Naive thymus-derived CD8-positive, alpha-beta T cell (primary cell): ENCODE measurements around the gene PALM3. TPM values are rescaled to one million over a fixed set of nuclear protein-coding genes. Genes with fewer than 3 reads are reported as not detected.

ENCODE experiments used
- ATAC-seq, 2 donors: fragments of 150-1000 bp; cut with Tn5 transposase in 1 of 2; sonication (Bioruptor Pico), chemical (Tn5 transposase) in 1 of 2; 1 replicate in 1 of 2; 2 replicates in 1 of 2; pipeline ENCODE4 v1.10.0; 2021; ENCODE audit warnings: mild to moderate bottlenecking in 2 of 2, moderate library complexity in 2 of 2
- POLR2A ChIA-PET: fragments of 350-600 bp; sonication (Branson Sonifier 250); formaldehyde crosslinking; loops from one replicate; lab custom pipeline; 2021; ENCODE audit warnings: antibody characterized with exemption; lab: Charles Lee
- DNase-seq, 10 donors: peaks; one replicate each; pipeline versions ENCODE4 v3.0.0 to v3.0.0-alpha.2; 2020 to 2022
- H3K27ac Mint-ChIP-seq, 10 donors: one replicate each; pipeline ENCODE4 v1.8.0; 2020 to 2022; ENCODE audit warnings: mild to moderate bottlenecking in 10 of 10, mixed read lengths in 10 of 10, moderate library complexity in 4 of 10, inconsistent platforms in 1 of 10
- H3K27me3 Mint-ChIP-seq, 5 donors: one replicate each; pipeline ENCODE4 v1.8.0; 2021 to 2022; ENCODE audit warnings: mixed read lengths in 5 of 5
- H3K36me3 Mint-ChIP-seq, 3 donors: one replicate each; pipeline ENCODE4 v1.8.0; 2020 to 2022; ENCODE audit warnings: mixed read lengths in 3 of 3, mild to moderate bottlenecking in 2 of 3, inconsistent platforms in 1 of 3
- H3K4me1 Mint-ChIP-seq, 4 donors: one replicate each; pipeline ENCODE4 v1.8.0; 2021 to 2022; ENCODE audit warnings: mixed read lengths in 4 of 4
- H3K4me3 Mint-ChIP-seq, 10 donors: one replicate each; pipeline ENCODE4 v1.8.0; 2020 to 2022; ENCODE audit warnings: mild to moderate bottlenecking in 10 of 10, mixed read lengths in 10 of 10, moderate library complexity in 6 of 10, inconsistent platforms in 1 of 10
- H3K9me3 Mint-ChIP-seq, 9 donors: one replicate each; pipeline ENCODE4 v1.8.0; 2020 to 2022; ENCODE audit warnings: mixed read lengths in 9 of 9, mild to moderate bottlenecking in 3 of 9, inconsistent platforms in 1 of 9, moderate library complexity in 1 of 9
- polyA plus RNA-seq, 3 donors: library from polyadenylated mRNA; unstranded; fragments of 300-500 nt; fragmentation: Illumina TruSeq; gene quantifications; one replicate each; pipeline ENCODE4 v1.2.3, GENCODE V29; 2021
- total RNA-seq, 8 experiments: library from RNA in 2 of 8; stranded (reverse) in 2 of 8; gene quantifications; one replicate each; pipeline ENCODE4 v1.2.3 and lab custom pipeline; 2021 to 2026

PALM3 gene
- total and polyA plus RNA-seq, 5 experiments from 2014 or later = 0.13 TPM; not detected in 4

DNA sequence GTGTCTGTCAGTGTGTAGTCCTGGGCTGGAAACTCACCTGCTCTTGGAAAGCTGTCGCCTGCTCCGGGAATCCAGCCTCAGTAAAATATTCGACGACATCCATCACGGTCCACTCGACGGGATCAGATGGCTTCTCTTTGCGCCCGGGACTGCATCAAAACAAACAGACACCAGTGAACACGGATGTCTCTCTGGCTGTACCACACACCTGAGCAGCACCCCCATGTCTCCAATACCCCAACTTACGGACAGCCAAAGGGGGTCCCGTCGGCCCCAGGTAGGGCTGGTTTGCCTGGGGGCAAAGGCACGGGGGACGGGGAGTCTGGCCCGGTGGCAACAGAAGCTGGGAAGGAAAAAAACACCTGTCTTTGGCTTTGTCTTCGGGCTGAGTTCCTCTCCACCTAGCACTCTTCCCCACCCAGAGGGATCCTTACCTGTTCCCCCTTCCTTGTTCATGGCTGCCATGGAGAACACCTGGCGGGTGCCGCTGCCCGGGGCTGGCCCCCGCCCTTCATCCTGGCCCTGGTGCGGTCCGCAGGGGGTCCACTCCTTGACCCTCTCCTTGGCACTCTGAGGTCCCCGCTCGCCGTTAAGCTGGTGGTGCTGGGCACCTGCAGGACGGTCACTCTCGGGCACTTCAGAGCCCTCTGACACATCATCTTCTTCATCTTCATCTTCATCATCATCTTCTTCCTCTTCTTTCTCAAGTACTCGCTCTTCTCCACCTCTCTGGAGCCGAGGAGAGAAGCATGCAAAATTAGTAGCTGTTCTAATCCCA lies 26.9 kb upstream of the PALM3 start:
- Mint-ChIP-seq H3K4me3 (peak overlapping the region; percentile 66 to 94 (median 86)), H3K27ac (peak overlapping the region in 9 of 10 donors; percentile 41 to 93 (median 90)), H3K4me1 (peaks cover 16 to 26% (median 18%) of the 10 kb centered on the region in 4 donors), H3K27me3 (peaks cover 0 to 2% (median 0%) of the 10 kb centered on the region in 5 donors), H3K36me3 (peaks cover 4 to 16% (median 11%) of the 10 kb centered on the region in 3 donors), H3K9me3 (peaks cover 0 to 11% (median 0%) of the 10 kb centered on the region in 9 donors)
- no peak for DNase-seq
- no peak for ATAC-seq
- POLR2A ChIA-PET = interaction anchor here (0.9 to 2.1 kb wide), 7 partner anchors 13 to 207 kb away, joined by 3 to 9 read pairs (median 3); partner anchors contain the start of genes ASF1B, IL27RA and PRKACA

DNA sequence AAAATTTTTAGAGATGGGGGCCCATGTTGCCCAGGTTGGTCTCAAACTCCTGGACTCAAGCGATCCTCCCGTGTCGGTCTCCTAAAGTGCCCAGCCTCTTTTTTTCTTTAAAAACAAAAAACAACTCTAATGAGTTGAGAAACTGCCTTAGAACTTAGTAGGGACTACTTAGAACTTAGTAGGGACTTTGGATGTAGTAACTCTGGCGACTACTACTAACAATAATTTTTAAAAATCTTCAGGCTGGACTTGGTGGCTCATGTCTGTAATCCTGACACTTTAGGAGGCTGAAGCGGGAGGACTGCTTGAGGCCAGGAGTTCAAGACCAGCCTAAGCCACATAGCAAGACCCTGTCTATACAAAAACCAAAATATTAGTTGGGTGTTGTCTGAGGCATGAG lies 24.2 kb upstream of the PALM3 start:
- no peak for ATAC-seq
- no peaks in the 10 kb centered on the region for H3K9me3 Mint-ChIP-seq
- POLR2A ChIA-PET = interaction anchor here (1.2 kb wide), 1 partner anchor 30 kb away, joined by 3 read pairs; no protein-coding TSS in a partner anchor
- H3K4me1 Mint-ChIP-seq = peaks cover 12 to 27% (median 18%) of the 10 kb centered on the region in 4 donors
- peaks cover 1 to 16% (median 4%) of the 10 kb centered on the region in 3 donors for H3K36me3 Mint-ChIP-seq
- no peak overlapping the region for H3K27ac Mint-ChIP-seq
- no peak overlapping the region for H3K4me3 Mint-ChIP-seq
- no peaks in the 10 kb centered on the region for H3K27me3 Mint-ChIP-seq
- DNase-seq = no peak

DNA sequence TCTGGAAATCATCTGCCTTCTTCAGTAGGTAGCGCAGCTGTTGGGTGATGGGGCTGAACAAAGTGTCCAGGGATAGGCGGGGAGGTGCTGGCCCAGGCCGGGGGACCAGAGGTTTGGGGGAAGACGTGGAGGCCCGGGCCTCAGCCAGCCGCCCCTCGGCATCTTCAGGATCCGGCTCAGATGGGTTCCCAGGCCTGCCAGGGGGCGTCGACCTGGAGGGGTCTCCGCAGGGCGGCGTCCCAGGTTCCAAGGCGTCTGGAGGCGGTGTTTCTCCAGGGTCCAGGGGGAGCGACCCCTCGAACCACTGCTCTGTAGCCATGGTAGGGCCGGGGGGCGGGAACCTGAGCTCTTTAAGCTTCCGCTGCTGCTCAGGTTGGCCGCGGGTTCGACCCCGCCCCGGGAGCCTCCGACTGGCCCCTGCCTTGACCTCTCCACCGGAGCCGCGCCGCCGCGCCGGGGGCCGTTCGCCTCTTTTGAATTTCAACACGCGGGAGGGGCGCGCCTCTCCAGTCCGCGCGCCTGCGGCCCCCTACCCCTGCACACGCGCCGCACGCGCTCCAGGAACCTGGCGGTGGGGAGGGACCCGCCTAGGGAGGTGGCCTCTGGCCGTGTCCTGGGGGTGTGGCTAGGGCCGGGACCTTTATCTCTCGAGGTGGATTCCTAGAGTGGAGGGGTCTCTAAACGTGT lies 23.6 kb upstream of the PALM3 start, which contains the start of gene C19orf67:
TSS of gene C19orf67 (minus strand) at position 475 of the 687 bp plus-strand sequence. CDS start at position 319, 156 bp downstream.
- Mint-ChIP-seq H3K27me3 (no peaks in the 10 kb centered on the region), H3K4me3 (peak within 1 kb of the TSS in 1 of 10 donors; percentile 71), H3K9me3 (no peaks in the 10 kb centered on the region), H3K36me3 (peaks cover 1 to 16% (median 4%) of the 10 kb centered on the region in 3 donors), H3K4me1 (peaks cover 13 to 33% (median 21%) of the 10 kb centered on the region in 4 donors), H3K27ac (peak within 1 kb of the TSS in 2 of 10 donors; percentile 43 to 86)
- ATAC-seq (no peak), DNase-seq (no peak)
- POLR2A ChIA-PET = no interaction called here

DNA sequence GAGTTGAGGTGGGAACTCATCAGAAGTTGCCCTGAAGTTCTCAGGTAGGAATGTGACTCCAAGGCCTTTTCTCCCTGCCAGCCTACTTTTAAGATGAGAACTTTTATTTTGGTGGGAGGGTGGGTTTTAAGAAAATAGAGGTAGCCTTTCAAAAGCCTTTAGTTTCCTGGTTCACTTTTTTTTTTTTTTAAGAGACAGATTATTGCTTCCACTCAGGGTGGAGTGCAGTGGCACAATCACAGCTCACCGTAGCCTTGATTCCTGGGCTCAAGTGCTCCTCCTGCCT lies 20.7 kb upstream of the PALM3 start:
- H3K9me3 Mint-ChIP-seq = no peaks in the 10 kb centered on the region
- ATAC-seq = no peak
- H3K27ac Mint-ChIP-seq = peak overlapping the region in 7 of 10 donors; percentile 8 to 90 (median 50)
- no peak for DNase-seq
- H3K4me1 Mint-ChIP-seq = peaks cover 8 to 25% (median 19%) of the 10 kb centered on the region in 4 donors
- peaks cover 0 to 2% (median 0%) of the 10 kb centered on the region in 3 donors for H3K36me3 Mint-ChIP-seq
- POLR2A ChIA-PET = interaction anchor here (0.6 to 3.2 kb wide), 11 partner anchors 7 to 295 kb away, joined by 3 to 16 read pairs (median 8); partner anchors contain the start of genes ASF1B, IL27RA and PRKACA
- no peaks in the 10 kb centered on the region for H3K27me3 Mint-ChIP-seq
- H3K4me3 Mint-ChIP-seq = peak overlapping the region; percentile 36 to 98 (median 95)

DNA sequence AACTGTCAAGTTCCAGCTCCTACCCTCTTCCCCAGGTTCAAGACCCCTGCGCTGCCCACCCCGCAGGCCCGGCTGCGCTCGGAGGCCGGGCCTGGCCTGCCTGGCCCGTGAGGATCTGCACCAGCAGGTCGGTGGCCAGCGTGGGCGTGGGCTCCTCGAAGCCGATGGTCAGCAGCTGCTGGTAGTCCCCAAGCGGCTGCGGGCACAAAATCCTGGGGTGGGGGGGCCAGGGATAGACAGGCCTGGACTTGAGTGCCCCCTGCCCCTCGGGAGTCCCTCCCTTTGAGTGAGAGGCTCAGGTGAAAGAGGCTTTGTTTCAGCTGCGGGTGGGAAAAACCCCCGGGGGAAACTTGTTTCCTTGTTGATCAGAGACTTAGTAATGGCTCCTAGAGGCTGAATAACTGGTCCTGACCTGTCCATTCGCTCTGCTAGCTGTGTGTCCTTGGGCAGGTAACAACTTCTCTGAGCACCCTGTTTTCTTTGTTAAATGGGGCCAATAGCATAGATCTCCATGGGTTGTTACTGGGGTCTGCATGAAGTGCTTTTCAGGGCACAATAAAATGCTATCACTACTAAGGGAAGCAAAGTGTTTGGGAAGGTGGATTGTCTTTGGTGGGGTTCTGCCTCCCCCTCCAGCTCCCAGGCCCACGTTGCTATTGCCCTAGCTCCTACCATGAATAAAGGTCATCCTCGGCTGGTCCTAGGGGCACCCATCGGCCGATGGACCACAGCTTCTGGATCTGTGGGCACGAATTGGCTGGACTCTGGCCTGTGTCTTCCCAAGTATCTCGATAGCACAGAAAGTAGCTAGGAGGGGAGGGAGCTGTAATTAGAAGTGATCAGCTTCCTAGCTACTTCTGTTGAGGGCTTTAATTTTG lies 20.2 kb upstream of the PALM3 start:
- Mint-ChIP-seq H3K27ac (peak overlapping the region; percentile 74 to 99 (median 97)), H3K4me1 (peaks cover 8 to 29% (median 19%) of the 10 kb centered on the region in 4 donors), H3K4me3 (peak overlapping the region; percentile 84 to 98 (median 95)), H3K9me3 (no peaks in the 10 kb centered on the region), H3K36me3 (peaks cover 0 to 2% (median 0%) of the 10 kb centered on the region in 3 donors), H3K27me3 (no peaks in the 10 kb centered on the region)
- DNase-seq (peak in 3 of 10 donors; percentile 20 to 44 (median 29)), ATAC-seq (peak; percentile 20 to 48)
- POLR2A ChIA-PET = interaction anchor here (0.6 to 3.2 kb wide), 19 partner anchors 8 to 436 kb away, joined by 3 to 16 read pairs (median 5); partner anchors contain the start of genes ASF1B, DNAJB1, IL27RA and PRKACA

DNA sequence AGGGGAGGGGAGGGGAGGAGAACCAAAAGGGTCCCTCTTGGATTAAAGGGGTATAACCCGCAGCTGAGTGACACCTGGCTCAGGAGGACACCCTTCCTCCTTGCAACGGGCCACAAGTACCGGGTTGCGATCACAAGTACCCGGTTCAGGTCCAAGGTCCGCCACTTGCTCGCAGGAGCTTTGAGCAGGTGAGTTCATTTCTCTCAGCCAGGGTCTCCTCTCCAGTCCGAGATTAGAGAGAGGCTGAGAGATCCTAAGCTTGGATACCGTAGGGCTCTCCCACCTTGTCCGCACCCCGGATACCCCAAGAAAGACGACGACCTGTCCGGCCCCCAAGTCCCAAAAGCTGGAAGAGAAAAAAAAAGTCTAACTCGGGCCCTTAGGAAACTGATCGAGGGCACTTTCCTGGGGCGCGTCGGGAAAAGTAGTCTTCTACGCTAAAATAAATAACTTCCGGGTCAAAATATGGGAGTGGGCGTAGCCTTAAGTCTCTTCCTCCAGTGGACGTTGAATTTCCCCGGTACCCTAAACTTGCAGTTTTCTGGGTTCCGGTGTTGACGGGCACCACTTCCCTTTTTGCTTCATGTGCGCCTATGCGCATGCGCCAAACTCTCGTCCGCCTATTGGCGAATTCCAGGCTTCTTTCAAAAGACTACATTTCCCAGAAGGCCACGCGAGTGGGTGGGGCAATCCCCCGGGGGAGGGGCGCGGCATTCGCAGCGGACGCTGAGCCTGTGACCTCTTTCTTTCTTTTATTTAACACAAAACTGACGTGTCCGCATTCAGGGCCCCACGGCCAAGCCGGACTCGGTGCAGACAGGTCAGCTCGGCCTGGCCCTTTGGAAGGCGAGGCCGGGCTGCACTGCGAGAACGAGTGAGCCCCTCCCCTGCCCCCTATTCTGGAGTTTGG lies 19.3 kb upstream of the PALM3 start:
- H3K36me3 Mint-ChIP-seq = peaks cover 0 to 2% (median 0%) of the 10 kb centered on the region in 3 donors
- POLR2A ChIA-PET = interaction anchor here (0.6 to 3.2 kb wide), 26 partner anchors 9 to 437 kb away, joined by 3 to 16 read pairs (median 4); partner anchors contain the start of genes ASF1B, DCAF15, DNAJB1 and IL27RA
- peak overlapping the region; percentile 74 to 99 (median 97) for H3K27ac Mint-ChIP-seq
- H3K4me3 Mint-ChIP-seq = peak overlapping the region; percentile 84 to 98 (median 95)
- ATAC-seq (peak; percentile 93 to 96), DNase-seq (peak; percentile 96 to 100 (median 99))
- no peaks in the 10 kb centered on the region for H3K9me3 Mint-ChIP-seq
- H3K27me3 Mint-ChIP-seq = no peaks in the 10 kb centered on the region
- peaks cover 8 to 29% (median 19%) of the 10 kb centered on the region in 4 donors for H3K4me1 Mint-ChIP-seq

DNA sequence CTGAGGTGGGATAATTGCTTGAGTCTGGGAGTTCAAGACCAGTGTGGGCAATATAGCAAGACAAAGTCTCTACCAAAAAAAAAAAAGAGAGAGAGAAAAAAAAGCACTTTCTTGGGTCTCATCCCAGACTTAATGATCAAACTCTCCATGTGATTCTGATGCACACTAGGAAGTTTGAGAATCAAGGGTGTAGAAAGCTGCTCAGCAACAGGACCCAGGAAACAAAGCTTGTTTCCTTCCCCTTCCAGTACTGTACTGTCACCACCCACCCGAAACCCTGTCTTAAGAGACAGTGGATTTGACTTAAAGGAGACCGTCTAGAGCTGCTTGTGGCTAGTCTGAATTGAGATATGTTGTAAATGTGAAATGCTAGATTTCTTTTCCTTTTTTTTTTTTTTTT lies 16.5 kb upstream of the PALM3 start:
- DNase-seq (no peak), ATAC-seq (no peak)
- Mint-ChIP-seq H3K4me1 (peaks cover 12 to 46% (median 35%) of the 10 kb centered on the region in 4 donors), H3K36me3 (no peaks in the 10 kb centered on the region), H3K4me3 (peak overlapping the region in 1 of 10 donors; percentile 24), H3K9me3 (no peaks in the 10 kb centered on the region), H3K27me3 (no peaks in the 10 kb centered on the region), H3K27ac (no peak overlapping the region)
- POLR2A ChIA-PET = interaction anchor here (0.7 to 1.4 kb wide), 7 partner anchors 11 to 294 kb away, joined by 3 to 12 read pairs (median 4); partner anchors contain the start of gene ASF1B

DNA sequence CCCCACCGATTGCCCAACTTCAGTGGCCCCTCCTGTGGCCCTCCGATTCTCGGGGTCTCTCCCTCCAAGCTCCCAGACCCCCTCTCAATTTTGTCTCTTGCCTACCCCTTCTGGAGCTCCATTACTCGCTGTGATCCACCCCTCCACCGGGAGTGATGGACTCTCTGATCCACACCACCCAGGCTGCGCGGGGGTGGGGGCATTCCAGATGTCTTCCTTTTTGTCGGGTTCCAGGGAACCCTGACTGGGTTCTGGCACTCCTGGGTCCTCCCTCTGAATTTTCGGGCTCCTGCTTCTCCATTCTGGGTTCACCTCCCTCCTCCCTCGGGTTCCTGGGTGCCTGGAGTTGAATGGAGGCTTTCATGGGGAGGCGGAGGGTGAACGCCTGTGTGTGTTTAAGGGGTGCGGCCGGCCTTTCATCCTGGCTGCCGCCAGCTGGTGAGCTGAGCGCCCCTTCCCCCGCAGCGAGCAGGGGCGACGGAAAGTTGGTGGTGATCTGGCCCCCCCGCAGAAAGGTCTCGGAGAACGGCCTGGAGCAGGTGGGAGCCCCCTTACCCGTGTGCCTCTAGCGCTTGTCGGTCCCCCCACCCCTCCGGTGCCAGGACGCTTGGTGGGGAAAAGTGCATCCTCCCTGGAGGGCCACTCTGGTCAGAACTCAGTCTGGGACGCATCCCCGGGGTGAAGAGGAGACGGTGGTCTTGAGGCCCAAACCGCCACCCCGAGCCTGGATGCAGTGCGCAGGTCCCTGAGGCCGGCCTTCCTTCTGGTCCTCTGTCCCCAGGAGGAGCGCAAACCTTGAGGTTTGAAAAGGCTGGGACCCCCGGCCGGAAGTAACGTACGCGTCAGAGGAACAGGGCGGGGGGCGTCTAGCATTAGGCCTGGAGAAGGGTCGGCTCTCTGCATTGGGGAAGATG lies 12.3 kb upstream of the PALM3 start:
- H3K27me3 Mint-ChIP-seq = no peaks in the 10 kb centered on the region
- no peaks in the 10 kb centered on the region for H3K36me3 Mint-ChIP-seq
- H3K4me3 Mint-ChIP-seq = peak overlapping the region; percentile 84 to 97 (median 92)
- ATAC-seq (peak; percentile 4 to 15), DNase-seq (peak in 2 of 10 donors; percentile 19 to 36)
- POLR2A ChIA-PET = interaction anchor here (0.6 to 1.6 kb wide), 11 partner anchors 13 to 195 kb away, joined by 3 to 7 read pairs (median 4); partner anchors contain the start of genes ASF1B, IL27RA and RFX1
- H3K9me3 Mint-ChIP-seq = no peaks in the 10 kb centered on the region
- peak overlapping the region; percentile 41 to 97 (median 83) for H3K27ac Mint-ChIP-seq
- peaks cover 7 to 23% (median 17%) of the 10 kb centered on the region in 4 donors for H3K4me1 Mint-ChIP-seq

DNA sequence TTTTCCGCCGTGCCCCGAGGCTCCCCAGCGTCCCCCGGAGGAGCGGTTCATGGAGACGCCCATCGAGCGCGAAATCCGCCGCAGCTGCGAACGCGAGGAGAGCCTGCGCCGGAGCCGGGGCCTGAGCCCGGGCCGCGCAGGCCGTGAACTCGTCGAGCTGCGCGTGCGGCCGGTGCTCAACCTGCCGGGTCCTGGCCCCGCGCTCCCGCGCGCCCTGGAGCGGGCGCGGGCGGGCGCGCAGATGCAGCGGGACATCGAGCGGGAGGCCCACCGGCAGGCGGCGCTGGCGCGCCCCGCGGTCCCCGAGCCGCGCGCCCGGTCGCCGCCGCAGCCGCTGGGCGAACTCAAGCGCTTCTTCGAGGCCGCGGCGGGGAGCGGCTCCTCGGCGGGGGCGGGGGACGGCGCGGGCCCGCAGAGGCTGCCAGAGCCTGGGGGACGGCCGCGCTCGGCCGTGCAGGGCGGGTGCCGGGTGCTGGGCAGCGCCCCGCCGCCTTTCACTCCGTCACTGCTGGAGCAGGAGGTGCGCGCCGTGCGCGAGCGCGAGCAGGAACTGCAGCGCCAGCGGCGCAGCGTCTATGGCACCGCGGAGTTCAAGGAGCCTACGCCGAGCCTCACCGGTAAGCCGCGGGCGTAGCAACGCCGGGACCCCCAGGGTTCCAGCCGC lies 11.5 kb upstream of the PALM3 start:
- peak; percentile 79 to 81 for ATAC-seq

More for the DNA sequence above, 11.5 kb upstream of the PALM3 start:
- H3K9me3 Mint-ChIP-seq = no peaks in the 10 kb centered on the region
- no peaks in the 10 kb centered on the region for H3K27me3 Mint-ChIP-seq
- H3K4me1 Mint-ChIP-seq = peaks cover 7 to 21% (median 17%) of the 10 kb centered on the region in 4 donors
- peak; percentile 58 to 88 (median 80) for DNase-seq
- peak overlapping the region; percentile 84 to 97 (median 92) for H3K4me3 Mint-ChIP-seq
- POLR2A ChIA-PET = interaction anchor here (0.5 to 1.6 kb wide), 17 partner anchors 14 to 347 kb away, joined by 3 to 7 read pairs (median 4); partner anchors contain the start of genes ASF1B, DCAF15, IL27RA and RFX1
- H3K36me3 Mint-ChIP-seq = no peaks in the 10 kb centered on the region
- H3K27ac Mint-ChIP-seq = peak overlapping the region in 9 of 10 donors; percentile 31 to 97 (median 83)
